B cell (primary cell): ENCODE results near the gene TOMM40.

Source experiments
- EZH2 ChIP-seq: IDR thresholded peaks from 2 replicates; pipeline ENCODE4 v1.6.1; 2012; ENCODE audit warnings: borderline replicate concordance, low read depth, mild to moderate bottlenecking, moderate library complexity, low read length; ENCODE audit not compliant: insufficient read depth, poor library complexity, severe bottlenecking
- TF ChIP-seq, protein P1 (sequence below): fragments of 200-600 bp; IDR thresholded peaks from one replicate; pipeline ENCODE4 v1.8.0; 2022; ENCODE audit warnings: antibody characterized with exemption, mild to moderate bottlenecking

DNA sequence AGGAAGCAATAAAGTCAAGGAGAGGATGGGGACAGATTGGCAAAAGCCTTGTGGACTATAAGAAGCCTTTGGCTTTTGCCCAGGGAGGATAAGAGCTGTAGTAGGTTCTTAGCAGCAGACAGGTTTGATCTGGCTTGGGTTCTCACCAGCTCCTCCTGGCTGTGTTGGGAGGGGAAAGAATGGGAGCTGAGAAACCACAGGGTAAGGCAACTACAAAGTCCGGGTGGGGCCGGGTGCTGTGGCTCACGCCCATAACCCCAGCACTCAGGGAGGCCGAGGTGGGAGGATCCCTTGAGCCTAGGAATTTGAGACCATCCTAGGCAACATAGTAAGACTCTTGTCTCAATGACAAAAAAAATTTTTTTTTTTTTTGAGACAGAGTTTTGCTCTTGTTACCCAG lies 24.4 kb upstream of the TOMM40 start:
- TF ChIP-seq, protein P1, sequence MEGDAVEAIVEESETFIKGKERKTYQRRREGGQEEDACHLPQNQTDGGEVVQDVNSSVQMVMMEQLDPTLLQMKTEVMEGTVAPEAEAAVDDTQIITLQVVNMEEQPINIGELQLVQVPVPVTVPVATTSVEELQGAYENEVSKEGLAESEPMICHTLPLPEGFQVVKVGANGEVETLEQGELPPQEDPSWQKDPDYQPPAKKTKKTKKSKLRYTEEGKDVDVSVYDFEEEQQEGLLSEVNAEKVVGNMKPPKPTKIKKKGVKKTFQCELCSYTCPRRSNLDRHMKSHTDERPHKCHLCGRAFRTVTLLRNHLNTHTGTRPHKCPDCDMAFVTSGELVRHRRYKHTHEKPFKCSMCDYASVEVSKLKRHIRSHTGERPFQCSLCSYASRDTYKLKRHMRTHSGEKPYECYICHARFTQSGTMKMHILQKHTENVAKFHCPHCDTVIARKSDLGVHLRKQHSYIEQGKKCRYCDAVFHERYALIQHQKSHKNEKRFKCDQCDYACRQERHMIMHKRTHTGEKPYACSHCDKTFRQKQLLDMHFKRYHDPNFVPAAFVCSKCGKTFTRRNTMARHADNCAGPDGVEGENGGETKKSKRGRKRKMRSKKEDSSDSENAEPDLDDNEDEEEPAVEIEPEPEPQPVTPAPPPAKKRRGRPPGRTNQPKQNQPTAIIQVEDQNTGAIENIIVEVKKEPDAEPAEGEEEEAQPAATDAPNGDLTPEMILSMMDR: no peak
- no peak for TF ChIP-seq EZH2
